Measurements from ENCODE around the gene TBATA.

TBATA gene

GRCh38 chr10:70816220-70816894, 31.2 kb upstream of the TBATA start:
- peak; percentile 63 for DNase-seq (ENCODE audit: low read depth)
- TF ChIP-seq CTCF (IDR thresholded peaks at IDR 0.05; ENCODE audit: control insufficient read depth, insufficient read depth, low read depth, low read length, missing control alignments), result peak; percentile 16
- peak overlapping the region; percentile 84 for H3K4me3 ChIP-seq (ENCODE audit: control insufficient read depth, low read depth, low read length)

GRCh38 chr10:70815504-70816219, 30.5 kb upstream of the TBATA start, which contains the start of gene SGPL1:
Gene SGPL1 (plus strand): TSS chr10:70815948. CDS start chr10:70816854, 906 bp downstream.
- peak; percentile 82 for TF ChIP-seq CTCF (IDR thresholded peaks at IDR 0.05; ENCODE audit: control insufficient read depth, insufficient read depth, low read depth, low read length, missing control alignments)
- peak; percentile 13 for DNase-seq (ENCODE audit: low read depth)
- peak within 1 kb of the TSS; percentile 84 for H3K4me3 ChIP-seq (ENCODE audit: control insufficient read depth, low read depth, low read length)

- H3K4me3 ChIP-seq (ENCODE audit: control insufficient read depth, low read depth, low read length), result no peak overlapping the region
- no peak for DNase-seq (ENCODE audit: low read depth)
- TF ChIP-seq CTCF (IDR thresholded peaks at IDR 0.05; ENCODE audit: control insufficient read depth, insufficient read depth, low read depth, low read length, missing control alignments), result no peak
Measured at GRCh38 chr10:70814126-70814525, 28.9 kb upstream of the TBATA start.

- no peak for TF ChIP-seq CTCF (IDR thresholded peaks at IDR 0.05; ENCODE audit: control insufficient read depth, insufficient read depth, low read depth, low read length, missing control alignments)
- no peak for DNase-seq (ENCODE audit: low read depth)
- H3K4me3 ChIP-seq (ENCODE audit: control insufficient read depth, low read depth, low read length), result no peak overlapping the region
Measured at GRCh38 chr10:70812814-70813213, 27.6 kb upstream of the TBATA start.

GRCh38 chr10:70811881-70812280, 26.7 kb upstream of the TBATA start:
- no peak for DNase-seq (ENCODE audit: low read depth)
- H3K4me3 ChIP-seq (ENCODE audit: control insufficient read depth, low read depth, low read length), result no peak overlapping the region
- TF ChIP-seq CTCF (IDR thresholded peaks at IDR 0.05; ENCODE audit: control insufficient read depth, insufficient read depth, low read depth, low read length, missing control alignments), result no peak

GRCh38 chr10:70810967-70811366, 25.8 kb upstream of the TBATA start:
- DNase-seq (ENCODE audit: low read depth), result no peak
- no peak overlapping the region for H3K4me3 ChIP-seq (ENCODE audit: control insufficient read depth, low read depth, low read length)
- TF ChIP-seq CTCF (IDR thresholded peaks at IDR 0.05; ENCODE audit: control insufficient read depth, insufficient read depth, low read depth, low read length, missing control alignments), result no peak

Data from AG09309 (cell line).